Liver (tissue), 9 donors: Measurements from ENCODE around the gene USH2A. TPM values are rescaled to one million over a fixed set of nuclear protein-coding genes. Genes with fewer than 3 reads are reported as not detected.

Source experiments
- DNase-seq: peaks from one replicate; pipeline ENCODE4 v3.0.0-alpha.2; 2017; ENCODE audit warnings: low spot score
- H3K27ac ChIP-seq, 2 donors: one replicate each; pipeline ENCODE4 v1.7.0; 2013; ENCODE audit warnings: inconsistent platforms in 2 of 2, low read length in 2 of 2, control low read depth in 1 of 2, low read depth in 1 of 2, mild to moderate bottlenecking in 1 of 2
- H3K27me3 ChIP-seq, 4 donors: one replicate each; pipeline versions ENCODE4 v1.6.1 to v1.7.0; 2013; ENCODE audit warnings: low read length in 3 of 4, inconsistent platforms in 1 of 4, mild to moderate bottlenecking in 1 of 4, moderate library complexity in 1 of 4; ENCODE audit not compliant: control insufficient read depth in 4 of 4, insufficient read depth in 4 of 4
- H3K36me3 ChIP-seq, 4 donors: one replicate each; pipeline versions ENCODE4 v1.6.1 to v1.7.0; 2013; ENCODE audit warnings: low read length in 3 of 4, mild to moderate bottlenecking in 3 of 4, low read depth in 1 of 4, moderate library complexity in 1 of 4; ENCODE audit not compliant: control insufficient read depth in 4 of 4, insufficient read depth in 3 of 4
- H3K4me1 ChIP-seq, 4 donors: one replicate each; pipeline versions ENCODE4 v1.6.1 to v1.7.0; 2013; ENCODE audit warnings: low read length in 3 of 4, mild to moderate bottlenecking in 3 of 4, moderate library complexity in 1 of 4; ENCODE audit not compliant: control insufficient read depth in 4 of 4, insufficient read depth in 4 of 4
- H3K4me3 ChIP-seq, 3 donors: one replicate each; pipeline versions ENCODE4 v1.6.1 to v1.7.0; 2013; ENCODE audit warnings: low read length in 3 of 3, control low read depth in 1 of 3, low read depth in 1 of 3, mild to moderate bottlenecking in 1 of 3
- H3K9ac ChIP-seq, 2 donors: one replicate each; pipeline ENCODE4 v1.7.0; 2013; ENCODE audit warnings: low read length in 2 of 2, mild to moderate bottlenecking in 2 of 2, moderate library complexity in 2 of 2, control low read depth in 1 of 2, low read depth in 1 of 2
- H3K9me3 ChIP-seq, 4 donors: one replicate each; pipeline versions ENCODE4 v1.6.1 to v1.7.0; 2013; ENCODE audit warnings: low read length in 3 of 4; ENCODE audit not compliant: control insufficient read depth in 4 of 4
- ATF3 ChIP-seq: IDR thresholded peaks from 2 replicates; pipeline ENCODE4 v1.6.1; 2016; ENCODE audit warnings: antibody characterized with exemption
- CTCF ChIP-seq: fragments of 150-350 bp; IDR thresholded peaks from 2 replicates; pipeline ENCODE4 v1.5.1; 2017; ENCODE audit warnings: improper control_type of control experiment, low read depth, low read length; ENCODE audit not compliant: missing input control
- EGR1 ChIP-seq, 2 donors: IDR thresholded peaks; 2 replicates each; pipeline ENCODE4 v1.6.1; 2016 to 2018; ENCODE audit warnings: antibody characterized with exemption in 2 of 2, low read depth in 2 of 2
- FOXA1 ChIP-seq: IDR thresholded peaks from 2 replicates; pipeline ENCODE4 v1.6.1; 2016; ENCODE audit warnings: antibody characterized with exemption
- FOXA2 ChIP-seq: IDR thresholded peaks from 2 replicates; pipeline ENCODE4 v1.6.1; 2016; ENCODE audit warnings: antibody characterized with exemption
- GABPA ChIP-seq, 2 donors: IDR thresholded peaks in 1 of 2; conservative IDR thresholded peaks in 1 of 2; 2 replicates each; pipeline ENCODE4 v1.6.1; 2016; ENCODE audit warnings: antibody characterized with exemption in 2 of 2, mild to moderate bottlenecking in 1 of 2, moderate library complexity in 1 of 2
- HNF4A ChIP-seq, 2 donors: conservative IDR thresholded peaks; 2 replicates each; pipeline ENCODE4 v1.6.1; 2016; ENCODE audit warnings: antibody characterized with exemption in 2 of 2, mild to moderate bottlenecking in 2 of 2
- HNF4G ChIP-seq: IDR thresholded peaks from 2 replicates; pipeline ENCODE4 v1.6.1; 2016; ENCODE audit warnings: antibody characterized with exemption
- JUND ChIP-seq, 2 donors: IDR thresholded peaks; 2 replicates each; pipeline ENCODE4 v1.6.1; 2016; ENCODE audit warnings: antibody characterized with exemption in 2 of 2
- MAX ChIP-seq: IDR thresholded peaks from 2 replicates; pipeline ENCODE4 v1.6.1; 2016; ENCODE audit warnings: antibody characterized with exemption
- NR2F2 ChIP-seq: IDR thresholded peaks from 2 replicates; pipeline ENCODE4 v1.6.1; 2016; ENCODE audit warnings: antibody characterized with exemption
- RAD21 ChIP-seq, 2 donors: IDR thresholded peaks; 2 replicates each; pipeline ENCODE4 v1.6.1; 2016; ENCODE audit warnings: antibody characterized with exemption in 2 of 2, mild to moderate bottlenecking in 2 of 2
- REST ChIP-seq: IDR thresholded peaks from 2 replicates; pipeline ENCODE4 v1.6.1; 2016; ENCODE audit warnings: antibody characterized with exemption, mild to moderate bottlenecking
- RXRA ChIP-seq, 2 donors: IDR thresholded peaks; 2 replicates each; pipeline ENCODE4 v1.6.1; 2017 to 2018; ENCODE audit warnings: antibody characterized with exemption in 2 of 2, mild to moderate bottlenecking in 1 of 2
- SP1 ChIP-seq: IDR thresholded peaks from 2 replicates; pipeline ENCODE4 v1.6.1; 2018; ENCODE audit warnings: antibody characterized with exemption, mild to moderate bottlenecking
- TAF1 ChIP-seq: conservative IDR thresholded peaks from 2 replicates; pipeline ENCODE4 v1.6.1; 2016; ENCODE audit warnings: antibody characterized with exemption, mild to moderate bottlenecking
- YY1 ChIP-seq: IDR thresholded peaks from 2 replicates; pipeline ENCODE4 v1.6.1; 2016; ENCODE audit warnings: antibody characterized with exemption, mild to moderate bottlenecking
- ZBTB33 ChIP-seq: IDR thresholded peaks from 2 replicates; pipeline ENCODE4 v1.6.1; 2016; ENCODE audit warnings: antibody characterized with exemption
- WGBS: extraction: QIAGEN DNeasy Blood & Tissue Kit; methylation state at CpG from one replicate; pipeline ENCODE4 v1.1.7; 2013; 5-methylcytosine and 5-hydroxymethylcytosine counted together
- polyA plus RNA-seq, 2 donors: library from polyadenylated mRNA; stranded (reverse) in 1 of 2; unstranded in 1 of 2; fragments of 200-250 nt in 1 of 2; fragments of >200 nt in 1 of 2; fragmentation: Nextera tagmentation in 1 of 2; extraction: Ambion mirVana in 1 of 2; gene quantifications; one replicate each; pipeline versions ENCODE4 v1.2.1 to v1.2.3, GENCODE V29; 2013 to 2015
- total RNA-seq, 2 donors: library from RNA; depleted of rRNA; stranded (reverse); fragments of >200 nt; gene quantifications; one replicate each; pipeline ENCODE4 v1.2.3, GENCODE V29; 2014
- donor health status: healthy.
- donor health status: healthy.
- donor health status: healthy.
- donor health status: healthy.
- donor health status: healthy.

USH2A gene
- total and polyA plus RNA-seq, 4 donors = 0.14 to 1.0 (median 0.31) TPM

- no peak overlapping the region for H3K4me3 ChIP-seq
- DNase-seq = no peak
- TF ChIP-seq NR2F2 = no peak
- TF ChIP-seq FOXA1 = no peak
- no peak for TF ChIP-seq GABPA (IDR thresholded peaks at IDR 0.05 in 1 of 2, conservative IDR thresholded peaks at IDR 0.05 in 1 of 2)
- no peak for TF ChIP-seq ZBTB33
- no peak for TF ChIP-seq HNF4A (conservative IDR thresholded peaks at IDR 0.05)
- TF ChIP-seq ATF3 = no peak
- no peak for TF ChIP-seq EGR1 (IDR thresholded peaks at IDR 0.05; ENCODE audit: low read depth in 2 of 2)
- no peak for TF ChIP-seq SP1
- TF ChIP-seq RAD21 (IDR thresholded peaks at IDR 0.05) = no peak
- TF ChIP-seq TAF1 = no peak
- no peak for TF ChIP-seq JUND (IDR thresholded peaks at IDR 0.05)
- TF ChIP-seq MAX = no peak
- no peak for TF ChIP-seq REST
- TF ChIP-seq HNF4G = no peak
- no peak for TF ChIP-seq RXRA (IDR thresholded peaks at IDR 0.05)
- TF ChIP-seq YY1 = no peak
- TF ChIP-seq CTCF = no peak
- no peak for TF ChIP-seq FOXA2
- H3K36me3 ChIP-seq = no peaks in the 10 kb centered on the region
- WGBS = 59% methylated on average over 8 of the region's 8 CpGs
- H3K9me3 ChIP-seq = no peaks in the 10 kb centered on the region
- no peak overlapping the region for H3K27ac ChIP-seq
- no peak overlapping the region for H3K9ac ChIP-seq
- no peaks in the 10 kb centered on the region for H3K27me3 ChIP-seq
- H3K4me1 ChIP-seq = no peaks in the 10 kb centered on the region
These were observed 630.8 kb downstream of the USH2A start for GRCh38 chr1:215792446-215792845.

- H3K9me3 ChIP-seq = no peaks in the 10 kb centered on the region
- H3K9ac ChIP-seq = no peak overlapping the region
- H3K4me1 ChIP-seq = no peaks in the 10 kb centered on the region
- H3K27me3 ChIP-seq = no peaks in the 10 kb centered on the region
- no peak overlapping the region for H3K4me3 ChIP-seq
- DNase-seq = no peak
- H3K36me3 ChIP-seq = no peaks in the 10 kb centered on the region
- WGBS = 63% methylated on average over 3 of the region's 3 CpGs
- no peak overlapping the region for H3K27ac ChIP-seq
- TF ChIP-seq FOXA2 = no peak
- TF ChIP-seq ZBTB33 = no peak
- no peak for TF ChIP-seq NR2F2
- TF ChIP-seq CTCF = no peak
- no peak for TF ChIP-seq SP1
- no peak for TF ChIP-seq TAF1
- no peak for TF ChIP-seq ATF3
These were observed 633.3 kb downstream of the USH2A start for GRCh38 chr1:215789981-215790380.
